ENCODE measurements around the gene CHDH.

The CHDH gene

GRCh38 chr3:53775018-53775417 lies 71.2 kb downstream of the CHDH start:
- Histone ChIP-seq H3K9ac (ENCODE audit: low read length) (no peak overlapping the region), H4K20me1 (ENCODE audit: insufficient read depth, low read length) (no peaks in the 10 kb centered on the region), H3K4me1 (ENCODE audit: insufficient read depth, low read length, severe bottlenecking) (no peaks in the 10 kb centered on the region), H3K27me3 (ENCODE audit: insufficient read depth, low read length) (0 out of 2 replicates have a peak, but pooled peaks cover 6% of the 10 kb centered on the region), H3F3A (ENCODE audit: insufficient read depth, low read length) (no peaks in the 10 kb centered on the region), H2AFZ (ENCODE audit: low read length) (no peak overlapping the region), H3K9me2 (ENCODE audit: low read depth, low read length) (no peaks in the 10 kb centered on the region), H3K9me3 (ENCODE audit: low read length) (no peaks in the 10 kb centered on the region), H3K4me3 (ENCODE audit: low read depth, low read length, poor library complexity, severe bottlenecking) (no peak overlapping the region), H3K79me2 (ENCODE audit: insufficient read depth, low read length) (no peaks in the 10 kb centered on the region), H3K4me2 (ENCODE audit: low read length) (no peak overlapping the region), H3K27ac (ENCODE audit: low read depth, low read length, poor library complexity, severe bottlenecking) (no peak overlapping the region), H3K36me3 (ENCODE audit: insufficient read depth, low read length) (no peaks in the 10 kb centered on the region)
- TF ChIP-seq CTCF (IDR thresholded peaks at IDR 0.05; ENCODE audit: low read length), result no peak
- TF ChIP-seq EZH2 (IDR thresholded peaks at IDR 0.05; ENCODE audit: borderline replicate concordance, low read length), result no peak

- Histone ChIP-seq H4K20me1 (ENCODE audit: insufficient read depth, low read length) (no peaks in the 10 kb centered on the region), H3K4me2 (ENCODE audit: low read length) (no peak overlapping the region), H3K9ac (ENCODE audit: low read length) (no peak overlapping the region), H3K9me3 (ENCODE audit: low read length) (no peaks in the 10 kb centered on the region), H3K9me2 (ENCODE audit: low read depth, low read length) (no peaks in the 10 kb centered on the region), H3K4me1 (ENCODE audit: insufficient read depth, low read length, severe bottlenecking) (no peaks in the 10 kb centered on the region), H3K36me3 (ENCODE audit: insufficient read depth, low read length) (no peaks in the 10 kb centered on the region), H3F3A (ENCODE audit: insufficient read depth, low read length) (no peaks in the 10 kb centered on the region), H3K27ac (ENCODE audit: low read depth, low read length, poor library complexity, severe bottlenecking) (no peak overlapping the region), H3K27me3 (ENCODE audit: insufficient read depth, low read length) (peaks cover 6% of the 10 kb centered on the region; the same call in 1 of the 2 replicates), H3K4me3 (ENCODE audit: low read depth, low read length, poor library complexity, severe bottlenecking) (no peak overlapping the region), H2AFZ (ENCODE audit: low read length) (no peak overlapping the region), H3K79me2 (ENCODE audit: insufficient read depth, low read length) (no peaks in the 10 kb centered on the region)
- no peak for TF ChIP-seq CTCF (IDR thresholded peaks at IDR 0.05; ENCODE audit: low read length)
Observed at GRCh38 chr3:53774414-53774813, 71.8 kb downstream of the CHDH start.

GRCh38 chr3:53773611-53774368 lies 72.4 kb downstream of the CHDH start:
- no peak for TF ChIP-seq EZH2 (IDR thresholded peaks at IDR 0.05; ENCODE audit: borderline replicate concordance, low read length)
- no peak for TF ChIP-seq CTCF (IDR thresholded peaks at IDR 0.05; ENCODE audit: low read length)
- no peak overlapping the region for H3K27ac ChIP-seq (ENCODE audit: low read depth, low read length, poor library complexity, severe bottlenecking)

More at GRCh38 chr3:53773611-53774368, 72.4 kb downstream of the CHDH start:
- no peaks in the 10 kb centered on the region for H3K9me3 ChIP-seq (ENCODE audit: low read length)
- H3K79me2 ChIP-seq (ENCODE audit: insufficient read depth, low read length), result no peaks in the 10 kb centered on the region
- H3K4me2 ChIP-seq (ENCODE audit: low read length), result no peak overlapping the region
- no peaks in the 10 kb centered on the region for H3K9me2 ChIP-seq (ENCODE audit: low read depth, low read length)
- no peak overlapping the region for H2AFZ ChIP-seq (ENCODE audit: low read length)
- no peak overlapping the region for H3K9ac ChIP-seq (ENCODE audit: low read length)
- peaks cover 6% of the 10 kb centered on the region; the same call in 1 of the 2 replicates for H3K27me3 ChIP-seq (ENCODE audit: insufficient read depth, low read length)
- no peaks in the 10 kb centered on the region for H4K20me1 ChIP-seq (ENCODE audit: insufficient read depth, low read length)
- H3K36me3 ChIP-seq (ENCODE audit: insufficient read depth, low read length), result no peaks in the 10 kb centered on the region
- no peak overlapping the region for H3K4me3 ChIP-seq (ENCODE audit: low read depth, low read length, poor library complexity, severe bottlenecking)
- H3F3A ChIP-seq (ENCODE audit: insufficient read depth, low read length), result no peaks in the 10 kb centered on the region
- H3K4me1 ChIP-seq (ENCODE audit: insufficient read depth, low read length, severe bottlenecking), result no peaks in the 10 kb centered on the region
